Body of pancreas (tissue), 4 donors: Measurements from ENCODE around the gene RAB25. TPM values are rescaled to one million over a fixed set of nuclear protein-coding genes. Genes with fewer than 3 reads are reported as not detected.
A peak's percentile ranks its signal among the peaks of the same experiment; 100 is the strongest.

Experiments
- ATAC-seq: fragments of 150-250 bp; one replicate; pipeline ENCODE4 v1.9.1; 2016
- DNase-seq, 4 donors: peaks; one replicate each; pipeline ENCODE4 v3.0.0-alpha.2; 2019
- H3K27ac ChIP-seq, 4 donors: fragments of 200-600 bp; sonication (generic); 1 replicate in 3 of 4; 2 replicates in 1 of 4; pipeline versions ENCODE4 v1.5.1 to v1.6.1; 2016 to 2019; ENCODE audit warnings: mild to moderate bottlenecking in 1 of 4, mixed read lengths in 1 of 4, moderate library complexity in 1 of 4
- H3K27me3 ChIP-seq, 2 donors: fragments of 200-600 bp; sonication (generic); one replicate each; pipeline ENCODE4 v1.6.0; 2016; ENCODE audit warnings: mild to moderate bottlenecking in 1 of 2
- H3K36me3 ChIP-seq, 2 donors: fragments of 200-600 bp; sonication (generic); replicated peaks in 1 of 2; 2 replicates each; pipeline ENCODE4 v1.5.1; 2016; ENCODE audit warnings: low read depth in 2 of 2; ENCODE audit not compliant: insufficient read depth in 1 of 2
- H3K4me1 ChIP-seq: fragments of 200-600 bp; sonication (generic); one replicate; pipeline ENCODE4 v1.6.0; 2016
- H3K4me3 ChIP-seq, 2 donors: fragments of 200-600 bp; sonication (generic); 1 replicate in 1 of 2; 2 replicates in 1 of 2; pipeline ENCODE4 v1.5.1; 2016 to 2019
- H3K9me3 ChIP-seq, 3 donors: fragments of 200-600 bp; sonication (generic); 1 replicate in 2 of 3; 2 replicates in 1 of 3; pipeline ENCODE4 v1.5.1; 2016
- CTCF ChIP-seq, 7 experiments: fragments of 450-650 bp in 4 of 7; fragments of 200-600 bp in 3 of 7; sonication (generic) in 3 of 7; IDR thresholded peaks; one replicate each; pipeline ENCODE4 v1.5.1; 2016 to 2019; ENCODE audit warnings: antibody characterized with exemption in 7 of 7
- POLR2A ChIP-seq, 3 donors: fragments of 450-650 bp; IDR thresholded peaks; one replicate each; pipeline ENCODE4 v1.6.1; 2016; ENCODE audit warnings: antibody characterized with exemption in 3 of 3, mild to moderate bottlenecking in 2 of 3
- WGBS, 2 donors: methylation state at CpG; one replicate each; pipeline ENCODE4 v1.1.5; 2017; 5-methylcytosine and 5-hydroxymethylcytosine counted together
- intact Hi-C: fragments of 100-400 bp; cut with DNase I; formaldehyde crosslinking; loops from one replicate; pipeline ENCODE4 v1.15.1; 2023
- total RNA-seq, 2 donors: library from RNA; depleted of rRNA; stranded (reverse); fragments of >200 nt; gene quantifications; one replicate each; pipeline ENCODE4 v1.1.0, GENCODE V29; 2016

Gene RAB25
- total RNA-seq, 2 donors from 2014 or later = 31.3 to 66.7 TPM

GRCh38 chr1:156104065-156104810, 43.3 kb downstream of the RAB25 start:
- TF ChIP-seq POLR2A (IDR thresholded peaks at IDR 0.05) = no peak
- no peak for TF ChIP-seq CTCF (IDR thresholded peaks at IDR 0.05)
- WGBS, 2 donors = 31 to 32% methylated on average over 15 of the region's 15 CpGs
- Histone ChIP-seq H3K9me3 (no peaks in the 10 kb centered on the region), H3K4me1 (peaks cover 51% of the 10 kb centered on the region), H3K27ac (peak overlapping the region; percentile 89 to 98 (median 95)), H3K4me3 (no peak overlapping the region), H3K27me3 (no peaks in the 10 kb centered on the region), H3K36me3 (no peaks in the 10 kb centered on the region)
- peak; percentile 49 for ATAC-seq
- intact Hi-C loops = no loop called here
- DNase-seq = peak; percentile 64 to 81 (median 72)

GRCh38 chr1:156104861-156105832, 44.2 kb downstream of the RAB25 start:
- DNase-seq (no peak), ATAC-seq (no peak)
- H3K27me3 ChIP-seq = no peaks in the 10 kb centered on the region
- no peaks in the 10 kb centered on the region for H3K36me3 ChIP-seq
- H3K27ac ChIP-seq = peak overlapping the region; percentile 89 to 98 (median 95)
- 66 to 76% methylated on average over 8 to 11 of the region's 11 CpGs for WGBS, 2 donors
- TF ChIP-seq POLR2A (IDR thresholded peaks at IDR 0.05) = no peak
- TF ChIP-seq CTCF (IDR thresholded peaks at IDR 0.05) = no peak
- H3K4me3 ChIP-seq = no peak overlapping the region
- intact Hi-C loops = no loop called here
- peaks cover 51% of the 10 kb centered on the region for H3K4me1 ChIP-seq
- H3K9me3 ChIP-seq = no peaks in the 10 kb centered on the region

- Histone ChIP-seq H3K27me3 (no peaks in the 10 kb centered on the region), H3K9me3 (no peaks in the 10 kb centered on the region), H3K36me3 (no peaks in the 10 kb centered on the region), H3K27ac (peak overlapping the region; percentile 89 to 98 (median 95)), H3K4me3 (no peak overlapping the region), H3K4me1 (peaks cover 43% of the 10 kb centered on the region)
- DNase-seq = peak in 3 of 4 donors; percentile 41 to 54 (median 50)
- intact Hi-C loops = no loop called here
- WGBS, 2 donors = 12 to 28% methylated on average over 7 to 10 of the region's 14 CpGs
- ATAC-seq = peak; percentile 34
- TF ChIP-seq CTCF (IDR thresholded peaks at IDR 0.05) = no peak
- TF ChIP-seq POLR2A (IDR thresholded peaks at IDR 0.05) = no peak
Observed at GRCh38 chr1:156106624-156107488, 45.9 kb downstream of the RAB25 start.

- ATAC-seq = no peak
- intact Hi-C loops = no loop called here
- DNase-seq = no peak
- H3K4me3 ChIP-seq = no peak overlapping the region
- no peaks in the 10 kb centered on the region for H3K9me3 ChIP-seq
- peaks cover 39% of the 10 kb centered on the region for H3K4me1 ChIP-seq
- no peaks in the 10 kb centered on the region for H3K36me3 ChIP-seq
- TF ChIP-seq CTCF (IDR thresholded peaks at IDR 0.05) (no peak), POLR2A (IDR thresholded peaks at IDR 0.05) (no peak)
- 60 to 68% methylated on average over 3 of the region's 3 CpGs for WGBS, 2 donors
- no peaks in the 10 kb centered on the region for H3K27me3 ChIP-seq
- H3K27ac ChIP-seq = no peak overlapping the region
Observed at GRCh38 chr1:156108057-156108456, 47.1 kb downstream of the RAB25 start.
